ENCODE results near the gene MT1HL1. TPM values are rescaled to one million over a fixed set of nuclear protein-coding genes. Genes with fewer than 3 reads are reported as not detected.

The MT1HL1 gene
- total and polyA plus RNA-seq, 8 donors, result not detected

DNA sequence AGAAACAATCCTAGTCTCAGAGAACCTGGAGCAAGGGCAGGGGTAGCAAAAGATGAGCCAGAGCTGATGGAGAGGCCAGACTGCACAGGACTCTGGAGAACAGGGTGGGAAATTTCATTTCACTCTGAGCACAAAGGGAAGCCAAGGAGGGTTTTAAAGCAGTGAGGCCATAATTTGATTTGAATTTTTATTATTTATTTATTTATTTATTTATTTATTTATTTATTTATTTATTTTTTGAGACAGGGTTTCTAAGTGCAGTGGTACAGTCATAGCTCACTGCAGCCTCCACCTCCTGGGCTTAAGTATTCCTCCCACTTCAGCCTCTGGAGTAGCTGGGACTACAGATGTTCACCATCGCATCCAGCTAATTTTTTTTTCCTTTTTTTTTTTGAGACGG lies 45.1 kb downstream of the MT1HL1 start:
- Histone ChIP-seq H3K27me3 (no peaks in the 10 kb centered on the region), H3K27ac (no peak overlapping the region), H3K36me3 (no peaks in the 10 kb centered on the region), H3K4me3 (no peak overlapping the region), H3K4me1 (no peaks in the 10 kb centered on the region), H3K9me3 (peaks cover 0 to 14% (median 5%) of the 10 kb centered on the region in 4 donors)
- TF ChIP-seq, protein P1, sequence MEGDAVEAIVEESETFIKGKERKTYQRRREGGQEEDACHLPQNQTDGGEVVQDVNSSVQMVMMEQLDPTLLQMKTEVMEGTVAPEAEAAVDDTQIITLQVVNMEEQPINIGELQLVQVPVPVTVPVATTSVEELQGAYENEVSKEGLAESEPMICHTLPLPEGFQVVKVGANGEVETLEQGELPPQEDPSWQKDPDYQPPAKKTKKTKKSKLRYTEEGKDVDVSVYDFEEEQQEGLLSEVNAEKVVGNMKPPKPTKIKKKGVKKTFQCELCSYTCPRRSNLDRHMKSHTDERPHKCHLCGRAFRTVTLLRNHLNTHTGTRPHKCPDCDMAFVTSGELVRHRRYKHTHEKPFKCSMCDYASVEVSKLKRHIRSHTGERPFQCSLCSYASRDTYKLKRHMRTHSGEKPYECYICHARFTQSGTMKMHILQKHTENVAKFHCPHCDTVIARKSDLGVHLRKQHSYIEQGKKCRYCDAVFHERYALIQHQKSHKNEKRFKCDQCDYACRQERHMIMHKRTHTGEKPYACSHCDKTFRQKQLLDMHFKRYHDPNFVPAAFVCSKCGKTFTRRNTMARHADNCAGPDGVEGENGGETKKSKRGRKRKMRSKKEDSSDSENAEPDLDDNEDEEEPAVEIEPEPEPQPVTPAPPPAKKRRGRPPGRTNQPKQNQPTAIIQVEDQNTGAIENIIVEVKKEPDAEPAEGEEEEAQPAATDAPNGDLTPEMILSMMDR (IDR thresholded peaks at IDR 0.05), result no peak
- no peak for TF ChIP-seq POLR2AphosphoS5 (IDR thresholded peaks at IDR 0.05)
- TF ChIP-seq EP300 (IDR thresholded peaks at IDR 0.05), result no peak
- TF ChIP-seq POLR2A (IDR thresholded peaks at IDR 0.05), result no peak
- 92 to 100% (median 95%) methylated on average over 2 of the region's 2 CpGs for WGBS, 5 donors
- intact Hi-C loops (cut with DNase I; ENCODE audit: low total_unique reads), result no loop called here
- DNase-seq, result no peak

DNA sequence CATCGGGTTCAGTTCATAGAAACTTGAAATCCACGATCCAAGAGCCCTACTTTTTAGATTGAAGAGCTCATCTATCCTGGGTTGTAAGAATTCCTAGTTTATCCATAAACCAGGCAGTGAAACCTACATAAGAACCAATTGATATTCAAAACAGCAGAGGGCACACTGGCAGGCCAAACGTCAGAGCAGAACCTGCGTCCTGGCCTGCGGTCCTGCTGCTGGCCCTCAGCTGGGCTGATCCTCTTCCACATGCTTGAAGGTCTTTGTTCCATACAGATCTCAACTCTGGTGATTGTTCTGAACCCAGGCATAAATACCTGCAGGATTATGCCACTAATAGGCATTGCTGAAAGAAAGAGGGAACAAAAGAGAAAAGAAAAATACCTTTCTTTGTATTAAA lies 47.0 kb downstream of the MT1HL1 start:
- Histone ChIP-seq H3K4me3 (no peak overlapping the region), H3K9me3 (peaks cover 0 to 8% (median 3%) of the 10 kb centered on the region in 4 donors), H3K27me3 (no peaks in the 10 kb centered on the region), H3K27ac (no peak overlapping the region), H3K4me1 (no peaks in the 10 kb centered on the region), H3K36me3 (no peaks in the 10 kb centered on the region)
- intact Hi-C loops (cut with DNase I; ENCODE audit: low total_unique reads), result no loop called here
- no peak for DNase-seq
- TF ChIP-seq EP300 (IDR thresholded peaks at IDR 0.05) (no peak), POLR2AphosphoS5 (IDR thresholded peaks at IDR 0.05) (no peak), POLR2A (IDR thresholded peaks at IDR 0.05) (no peak)
- TF ChIP-seq, protein P1 (IDR thresholded peaks at IDR 0.05), result no peak
- WGBS, 5 donors, result 45 to 69% (median 64%) methylated on average over 5 of the region's 5 CpGs

Other genes with a start within 250 kb of the MT1HL1 start
- gene MTR, start 209.1 kb downstream of the MT1HL1 start, total RNA-seq, result 10 to 100 TPM; 22.2 to 57.3 (median 27.2) TPM
- gene MTR, start 209.1 kb downstream of the MT1HL1 start, polyA plus RNA-seq, result 1 to 10 TPM; 3.1 to 4.3 (median 3.7) TPM
- gene RYR2, start 37.7 kb upstream of the MT1HL1 start, total RNA-seq, result 10 to 100 TPM in 2 of 5 donors, 1 to 10 TPM in 3; 1.8 to 33.5 (median 3.5) TPM
- gene RYR2, start 37.7 kb upstream of the MT1HL1 start, polyA plus RNA-seq, result 1 to 10 TPM in 1 of 3 donors, under 1 TPM in 2; 0.25 to 1.4 (median 0.61) TPM